Liver (tissue), 9 donors: ENCODE measurements around the gene RYR2. TPM values are rescaled to one million over a fixed set of nuclear protein-coding genes. Genes with fewer than 3 reads are reported as not detected.

Source experiments
- DNase-seq: peaks from one replicate; pipeline ENCODE4 v3.0.0-alpha.2; 2017; ENCODE audit warnings: low spot score
- H3K27ac ChIP-seq, 2 donors: one replicate each; pipeline ENCODE4 v1.7.0; 2013; ENCODE audit warnings: inconsistent platforms in 2 of 2, low read length in 2 of 2, control low read depth in 1 of 2, low read depth in 1 of 2, mild to moderate bottlenecking in 1 of 2
- H3K27me3 ChIP-seq, 4 donors: one replicate each; pipeline versions ENCODE4 v1.6.1 to v1.7.0; 2013; ENCODE audit warnings: low read length in 3 of 4, inconsistent platforms in 1 of 4, mild to moderate bottlenecking in 1 of 4, moderate library complexity in 1 of 4; ENCODE audit not compliant: control insufficient read depth in 4 of 4, insufficient read depth in 4 of 4
- H3K36me3 ChIP-seq, 4 donors: one replicate each; pipeline versions ENCODE4 v1.6.1 to v1.7.0; 2013; ENCODE audit warnings: low read length in 3 of 4, mild to moderate bottlenecking in 3 of 4, low read depth in 1 of 4, moderate library complexity in 1 of 4; ENCODE audit not compliant: control insufficient read depth in 4 of 4, insufficient read depth in 3 of 4
- H3K4me1 ChIP-seq, 4 donors: one replicate each; pipeline versions ENCODE4 v1.6.1 to v1.7.0; 2013; ENCODE audit warnings: low read length in 3 of 4, mild to moderate bottlenecking in 3 of 4, moderate library complexity in 1 of 4; ENCODE audit not compliant: control insufficient read depth in 4 of 4, insufficient read depth in 4 of 4
- H3K4me3 ChIP-seq, 3 donors: one replicate each; pipeline versions ENCODE4 v1.6.1 to v1.7.0; 2013; ENCODE audit warnings: low read length in 3 of 3, control low read depth in 1 of 3, low read depth in 1 of 3, mild to moderate bottlenecking in 1 of 3
- H3K9ac ChIP-seq, 2 donors: one replicate each; pipeline ENCODE4 v1.7.0; 2013; ENCODE audit warnings: low read length in 2 of 2, mild to moderate bottlenecking in 2 of 2, moderate library complexity in 2 of 2, control low read depth in 1 of 2, low read depth in 1 of 2
- H3K9me3 ChIP-seq, 4 donors: one replicate each; pipeline versions ENCODE4 v1.6.1 to v1.7.0; 2013; ENCODE audit warnings: low read length in 3 of 4; ENCODE audit not compliant: control insufficient read depth in 4 of 4
- EGR1 ChIP-seq, 2 donors: IDR thresholded peaks; 2 replicates each; pipeline ENCODE4 v1.6.1; 2016 to 2018; ENCODE audit warnings: antibody characterized with exemption in 2 of 2, low read depth in 2 of 2
- FOXA2 ChIP-seq: IDR thresholded peaks from 2 replicates; pipeline ENCODE4 v1.6.1; 2016; ENCODE audit warnings: antibody characterized with exemption
- GABPA ChIP-seq, 2 donors: IDR thresholded peaks in 1 of 2; conservative IDR thresholded peaks in 1 of 2; 2 replicates each; pipeline ENCODE4 v1.6.1; 2016; ENCODE audit warnings: antibody characterized with exemption in 2 of 2, mild to moderate bottlenecking in 1 of 2, moderate library complexity in 1 of 2
- HNF4A ChIP-seq, 2 donors: conservative IDR thresholded peaks; 2 replicates each; pipeline ENCODE4 v1.6.1; 2016; ENCODE audit warnings: antibody characterized with exemption in 2 of 2, mild to moderate bottlenecking in 2 of 2
- HNF4G ChIP-seq: IDR thresholded peaks from 2 replicates; pipeline ENCODE4 v1.6.1; 2016; ENCODE audit warnings: antibody characterized with exemption
- JUND ChIP-seq, 2 donors: IDR thresholded peaks; 2 replicates each; pipeline ENCODE4 v1.6.1; 2016; ENCODE audit warnings: antibody characterized with exemption in 2 of 2
- NR2F2 ChIP-seq: IDR thresholded peaks from 2 replicates; pipeline ENCODE4 v1.6.1; 2016; ENCODE audit warnings: antibody characterized with exemption
- RAD21 ChIP-seq, 2 donors: IDR thresholded peaks; 2 replicates each; pipeline ENCODE4 v1.6.1; 2016; ENCODE audit warnings: antibody characterized with exemption in 2 of 2, mild to moderate bottlenecking in 2 of 2
- TAF1 ChIP-seq: conservative IDR thresholded peaks from 2 replicates; pipeline ENCODE4 v1.6.1; 2016; ENCODE audit warnings: antibody characterized with exemption, mild to moderate bottlenecking
- WGBS: extraction: QIAGEN DNeasy Blood & Tissue Kit; methylation state at CpG from one replicate; pipeline ENCODE4 v1.1.7; 2013; 5-methylcytosine and 5-hydroxymethylcytosine counted together
- polyA plus RNA-seq, 2 donors: library from polyadenylated mRNA; stranded (reverse) in 1 of 2; unstranded in 1 of 2; fragments of 200-250 nt in 1 of 2; fragments of >200 nt in 1 of 2; fragmentation: Nextera tagmentation in 1 of 2; extraction: Ambion mirVana in 1 of 2; gene quantifications; one replicate each; pipeline versions ENCODE4 v1.2.1 to v1.2.3, GENCODE V29; 2013 to 2015
- total RNA-seq, 2 donors: library from RNA; depleted of rRNA; stranded (reverse); fragments of >200 nt; gene quantifications; one replicate each; pipeline ENCODE4 v1.2.3, GENCODE V29; 2014
- TF ChIP-seq, protein P1 (sequence below): IDR thresholded peaks from 2 replicates; pipeline ENCODE4 v1.6.1; 2016; ENCODE audit warnings: antibody characterized with exemption
- TF ChIP-seq, protein P2 (sequence below): IDR thresholded peaks from 2 replicates; pipeline ENCODE4 v1.6.1; 2016; ENCODE audit warnings: antibody characterized with exemption
- TF ChIP-seq, protein P3 (sequence below): fragments of 150-350 bp; IDR thresholded peaks from 2 replicates; pipeline ENCODE4 v1.5.1; 2017; ENCODE audit warnings: improper control_type of control experiment, low read depth, low read length; ENCODE audit not compliant: missing input control
- donor health status: healthy.
- donor health status: healthy.
- donor health status: healthy.
- donor health status: healthy.
- donor health status: healthy.

RYR2 gene
- total and polyA plus RNA-seq, 4 donors, result 0.06 to 0.75 (median 0.31) TPM

DNA sequence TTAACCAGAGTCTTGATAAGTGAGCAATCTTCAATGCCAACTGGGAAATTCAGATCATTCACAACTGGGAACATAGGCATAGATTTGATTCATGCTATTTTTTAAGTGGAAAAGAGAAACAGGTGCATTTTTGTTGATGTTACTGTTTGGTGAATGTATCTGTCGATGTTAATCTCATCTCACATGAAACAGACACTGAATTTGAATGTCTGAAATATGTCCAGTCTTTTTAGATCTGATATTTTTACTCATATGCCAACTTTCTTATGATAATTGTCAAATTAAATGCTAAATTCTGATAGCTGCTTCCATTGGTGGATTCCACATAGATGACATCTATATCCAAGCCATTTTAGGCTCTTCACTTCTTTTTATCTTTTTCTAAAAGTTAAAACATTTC lies 213.1 kb downstream of the RYR2 start:
- 52% methylated on average over 1 of the region's 1 CpG for WGBS
- H3K9me3 ChIP-seq, result peaks cover 0 to 3% (median 0%) of the 10 kb centered on the region in 4 donors
- H3K9ac ChIP-seq, result no peak overlapping the region
- no peaks in the 10 kb centered on the region for H3K4me1 ChIP-seq
- H3K36me3 ChIP-seq, result no peaks in the 10 kb centered on the region
- no peak overlapping the region for H3K4me3 ChIP-seq
- no peak for TF ChIP-seq RAD21 (IDR thresholded peaks at IDR 0.05)
- TF ChIP-seq TAF1, result no peak
- TF ChIP-seq HNF4G, result no peak
- TF ChIP-seq FOXA2, result no peak
- TF ChIP-seq EGR1 (IDR thresholded peaks at IDR 0.05; ENCODE audit: low read depth in 2 of 2), result no peak
- no peak for TF ChIP-seq GABPA (IDR thresholded peaks at IDR 0.05 in 1 of 2, conservative IDR thresholded peaks at IDR 0.05 in 1 of 2)
- no peak for TF ChIP-seq HNF4A (conservative IDR thresholded peaks at IDR 0.05)
- TF ChIP-seq, protein P1, sequence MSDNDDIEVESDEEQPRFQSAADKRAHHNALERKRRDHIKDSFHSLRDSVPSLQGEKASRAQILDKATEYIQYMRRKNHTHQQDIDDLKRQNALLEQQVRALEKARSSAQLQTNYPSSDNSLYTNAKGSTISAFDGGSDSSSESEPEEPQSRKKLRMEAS, result no peak
- TF ChIP-seq, protein P2, sequence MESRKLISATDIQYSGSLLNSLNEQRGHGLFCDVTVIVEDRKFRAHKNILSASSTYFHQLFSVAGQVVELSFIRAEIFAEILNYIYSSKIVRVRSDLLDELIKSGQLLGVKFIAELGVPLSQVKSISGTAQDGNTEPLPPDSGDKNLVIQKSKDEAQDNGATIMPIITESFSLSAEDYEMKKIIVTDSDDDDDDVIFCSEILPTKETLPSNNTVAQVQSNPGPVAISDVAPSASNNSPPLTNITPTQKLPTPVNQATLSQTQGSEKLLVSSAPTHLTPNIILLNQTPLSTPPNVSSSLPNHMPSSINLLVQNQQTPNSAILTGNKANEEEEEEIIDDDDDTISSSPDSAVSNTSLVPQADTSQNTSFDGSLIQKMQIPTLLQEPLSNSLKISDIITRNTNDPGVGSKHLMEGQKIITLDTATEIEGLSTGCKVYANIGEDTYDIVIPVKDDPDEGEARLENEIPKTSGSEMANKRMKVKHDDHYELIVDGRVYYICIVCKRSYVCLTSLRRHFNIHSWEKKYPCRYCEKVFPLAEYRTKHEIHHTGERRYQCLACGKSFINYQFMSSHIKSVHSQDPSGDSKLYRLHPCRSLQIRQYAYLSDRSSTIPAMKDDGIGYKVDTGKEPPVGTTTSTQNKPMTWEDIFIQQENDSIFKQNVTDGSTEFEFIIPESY, result no peak
- TF ChIP-seq NR2F2, result no peak
- DNase-seq, result no peak
- H3K27me3 ChIP-seq, result peaks cover 0 to 7% (median 0%) of the 10 kb centered on the region in 4 donors
- no peak overlapping the region for H3K27ac ChIP-seq

DNA sequence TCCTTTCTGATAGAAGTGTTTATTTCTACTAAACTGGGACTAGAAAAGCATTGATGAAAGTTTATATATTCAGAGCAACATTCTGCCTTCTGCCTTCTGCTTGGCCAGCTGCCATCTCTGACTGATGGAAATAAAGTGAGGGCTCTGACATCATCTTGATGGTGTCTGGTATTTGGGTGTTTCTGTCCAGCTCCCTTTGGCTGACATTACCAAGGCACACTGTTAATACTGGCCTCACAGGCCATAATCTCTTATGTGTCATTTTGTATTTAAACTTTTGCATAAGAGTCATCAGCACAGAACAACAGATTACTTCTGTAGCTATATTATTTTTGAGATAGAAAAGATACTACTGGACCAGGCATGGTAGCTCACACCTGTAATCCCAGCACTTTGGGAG lies 216.9 kb downstream of the RYR2 start:
- no peak overlapping the region for H3K27ac ChIP-seq
- H3K4me3 ChIP-seq, result no peak overlapping the region
- DNase-seq, result no peak
- H3K9me3 ChIP-seq, result peaks cover 0 to 3% (median 0%) of the 10 kb centered on the region in 4 donors
- no peaks in the 10 kb centered on the region for H3K36me3 ChIP-seq
- H3K9ac ChIP-seq, result no peak overlapping the region
- H3K27me3 ChIP-seq, result peaks cover 0 to 3% (median 0%) of the 10 kb centered on the region in 4 donors
- H3K4me1 ChIP-seq, result no peaks in the 10 kb centered on the region
- TF ChIP-seq, protein P2, result no peak
- TF ChIP-seq JUND (IDR thresholded peaks at IDR 0.05) (no peak), GABPA (IDR thresholded peaks at IDR 0.05 in 1 of 2, conservative IDR thresholded peaks at IDR 0.05 in 1 of 2) (no peak), HNF4A (conservative IDR thresholded peaks at IDR 0.05) (no peak)

DNA sequence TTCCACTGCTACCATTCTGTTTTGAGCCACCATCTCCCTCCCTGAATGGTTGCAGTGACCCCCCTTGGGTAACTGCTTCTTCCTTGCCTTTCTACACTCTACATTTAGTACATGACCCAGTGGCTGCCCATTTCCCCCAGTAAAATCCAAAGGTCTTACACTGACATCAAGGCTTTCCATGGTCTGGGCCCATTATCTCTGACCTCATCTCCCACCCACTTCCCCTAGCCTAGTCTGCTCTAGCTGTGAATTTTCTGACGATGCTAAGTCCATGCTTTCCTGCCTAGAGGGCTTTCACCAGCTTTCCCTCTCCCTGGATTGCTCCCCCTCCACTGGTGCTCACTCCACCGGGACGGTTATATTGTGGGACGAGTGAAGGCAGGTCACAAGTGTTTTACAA lies 219.2 kb downstream of the RYR2 start:
- H3K4me1 ChIP-seq, result no peaks in the 10 kb centered on the region
- no peak for DNase-seq
- H3K4me3 ChIP-seq, result no peak overlapping the region
- no peak overlapping the region for H3K9ac ChIP-seq
- H3K27me3 ChIP-seq, result peaks cover 0 to 3% (median 0%) of the 10 kb centered on the region in 4 donors
- H3K9me3 ChIP-seq, result peaks cover 0 to 3% (median 0%) of the 10 kb centered on the region in 4 donors
- WGBS, result 67% methylated on average over 4 of the region's 4 CpGs
- H3K27ac ChIP-seq, result no peak overlapping the region
- TF ChIP-seq, protein P1, result no peak
- TF ChIP-seq, protein P3, sequence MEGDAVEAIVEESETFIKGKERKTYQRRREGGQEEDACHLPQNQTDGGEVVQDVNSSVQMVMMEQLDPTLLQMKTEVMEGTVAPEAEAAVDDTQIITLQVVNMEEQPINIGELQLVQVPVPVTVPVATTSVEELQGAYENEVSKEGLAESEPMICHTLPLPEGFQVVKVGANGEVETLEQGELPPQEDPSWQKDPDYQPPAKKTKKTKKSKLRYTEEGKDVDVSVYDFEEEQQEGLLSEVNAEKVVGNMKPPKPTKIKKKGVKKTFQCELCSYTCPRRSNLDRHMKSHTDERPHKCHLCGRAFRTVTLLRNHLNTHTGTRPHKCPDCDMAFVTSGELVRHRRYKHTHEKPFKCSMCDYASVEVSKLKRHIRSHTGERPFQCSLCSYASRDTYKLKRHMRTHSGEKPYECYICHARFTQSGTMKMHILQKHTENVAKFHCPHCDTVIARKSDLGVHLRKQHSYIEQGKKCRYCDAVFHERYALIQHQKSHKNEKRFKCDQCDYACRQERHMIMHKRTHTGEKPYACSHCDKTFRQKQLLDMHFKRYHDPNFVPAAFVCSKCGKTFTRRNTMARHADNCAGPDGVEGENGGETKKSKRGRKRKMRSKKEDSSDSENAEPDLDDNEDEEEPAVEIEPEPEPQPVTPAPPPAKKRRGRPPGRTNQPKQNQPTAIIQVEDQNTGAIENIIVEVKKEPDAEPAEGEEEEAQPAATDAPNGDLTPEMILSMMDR, result no peak
- TF ChIP-seq HNF4G, result no peak
- no peaks in the 10 kb centered on the region for H3K36me3 ChIP-seq
